B cell (primary cell): ENCODE data around the gene EGFL8. TPM values are rescaled to one million over a fixed set of nuclear protein-coding genes. Genes with fewer than 3 reads are reported as not detected.

Experiments used
- ATAC-seq: fragments of 200-7000 bp; cut with Tn5 transposase; one replicate; pipeline ENCODE4 v1.10.0; 2021; ENCODE audit warnings: low read depth, mild to moderate bottlenecking, moderate number of reproducible peaks, moderate library complexity
- CTCF ChIA-PET: fragments of 350-600 bp; sonication (Branson Sonifier 250); formaldehyde crosslinking; loops from one replicate; lab custom pipeline; 2021; ENCODE audit warnings: antibody characterized with exemption, inconsistent platforms; lab: Charles Lee
- POLR2A ChIA-PET: fragments of 350-600 bp; sonication (Branson Sonifier 250); formaldehyde crosslinking; loops from one replicate; lab custom pipeline; 2021; ENCODE audit warnings: antibody characterized with exemption; lab: Charles Lee
- DNase-seq: peaks from one replicate; pipeline ENCODE4 v3.0.0; 2013
- H2AFZ ChIP-seq: 2 replicates; pipeline ENCODE4 v1.6.1; 2012; ENCODE audit warnings: mild to moderate bottlenecking, low read depth, low read length; ENCODE audit not compliant: insufficient read depth, poor library complexity, severe bottlenecking
- H3K27ac ChIP-seq, 2 donors: 1 replicate in 1 of 2; 2 replicates in 1 of 2; pipeline ENCODE4 v1.5.1; 2012 to 2013; ENCODE audit warnings: low read length in 2 of 2, mild to moderate bottlenecking in 2 of 2, moderate library complexity in 1 of 2
- H3K27me3 ChIP-seq, 4 experiments: fragments of 200-600 bp in 1 of 4; sonication (generic) in 1 of 4; replicated peaks in 1 of 4; 1 replicate in 2 of 4; 2 replicates in 2 of 4; pipeline versions ENCODE4 v1.6.1 to v1.7.0; 2013 to 2016; ENCODE audit warnings: low read length in 3 of 4, mild to moderate bottlenecking in 2 of 4, mixed read lengths in 1 of 4, moderate library complexity in 1 of 4; ENCODE audit not compliant: insufficient read depth in 4 of 4, control insufficient read depth in 3 of 4; ENCODE audit errors: control extremely low read depth in 1 of 4
- H3K36me3 ChIP-seq, 2 experiments: replicated peaks in 1 of 2; 1 replicate in 1 of 2; 2 replicates in 1 of 2; pipeline versions ENCODE4 v1.6.1 to v1.7.1; 2013; ENCODE audit warnings: low read length in 1 of 2; ENCODE audit not compliant: insufficient read depth in 2 of 2, control insufficient read depth in 1 of 2; ENCODE audit errors: control extremely low read depth in 1 of 2, extremely low read depth in 1 of 2
- H3K4me1 ChIP-seq, 2 donors: fragments of 200-600 bp in 1 of 2; sonication (generic) in 1 of 2; 1 replicate in 1 of 2; 2 replicates in 1 of 2; pipeline versions ENCODE4 v1.5.1 to v1.6.1; 2013 to 2017; ENCODE audit warnings: low read length in 2 of 2; ENCODE audit not compliant: control insufficient read depth in 2 of 2, insufficient read depth in 2 of 2
- H3K4me2 ChIP-seq: replicated peaks from 2 replicates; pipeline ENCODE3; 2012; ENCODE audit warnings: mild to moderate bottlenecking, low read depth, low read length; ENCODE audit not compliant: poor library complexity, severe bottlenecking
- H3K4me3 ChIP-seq, 5 experiments: fragments of 200-600 bp in 1 of 5; sonication (generic) in 1 of 5; 1 replicate in 3 of 5; 2 replicates in 2 of 5; pipeline versions ENCODE4 v1.5.1 to v1.7.0; 2011 to 2016; ENCODE audit warnings: low read length in 4 of 5, mild to moderate bottlenecking in 4 of 5, low read depth in 2 of 5, control low read depth in 1 of 5, moderate library complexity in 1 of 5; ENCODE audit not compliant: insufficient read depth in 1 of 5; ENCODE audit errors: control extremely low read depth in 1 of 5, extremely low read depth in 1 of 5
- H3K79me2 ChIP-seq: fragments of 200-600 bp; sonication (generic); one replicate; pipeline ENCODE4 v1.6.0; 2016; ENCODE audit warnings: low read length; ENCODE audit not compliant: control insufficient read depth, insufficient read depth
- H3K9ac ChIP-seq: fragments of 200-600 bp; sonication (generic); 2 replicates; pipeline ENCODE4 v1.6.1; 2017; ENCODE audit warnings: mild to moderate bottlenecking, low read length, moderate library complexity
- H3K9me3 ChIP-seq, 3 donors: one replicate each; pipeline versions ENCODE4 v1.6.1 to v1.7.1; 2013; ENCODE audit warnings: low read length in 2 of 3; ENCODE audit not compliant: control insufficient read depth in 2 of 3, insufficient read depth in 1 of 3; ENCODE audit errors: control extremely low read depth in 1 of 3
- H4K20me1 ChIP-seq: 2 replicates; pipeline ENCODE4 v1.6.0; 2012; ENCODE audit warnings: mild to moderate bottlenecking, low read length; ENCODE audit not compliant: insufficient read depth, control insufficient read depth, poor library complexity, severe bottlenecking
- H3K27ac Mint-ChIP-seq: one replicate; pipeline ENCODE4 v1.8.0; 2021; ENCODE audit warnings: mixed read lengths
- H3K27me3 Mint-ChIP-seq: one replicate; pipeline ENCODE4 v1.8.0; 2021; ENCODE audit warnings: mixed read lengths
- H3K4me1 Mint-ChIP-seq: one replicate; pipeline ENCODE4 v1.8.0; 2021; ENCODE audit warnings: mixed read lengths
- H3K4me3 Mint-ChIP-seq: one replicate; pipeline ENCODE4 v1.8.0; 2021; ENCODE audit warnings: mixed read lengths
- H3K9me3 Mint-ChIP-seq: one replicate; pipeline ENCODE4 v1.8.0; 2022; ENCODE audit warnings: mixed read lengths; ENCODE audit not compliant: insufficient read depth
- CTCF ChIP-seq: fragments of 200-600 bp; IDR thresholded peaks from one replicate; pipeline ENCODE4 v1.8.0; 2022; ENCODE audit warnings: antibody characterized with exemption, mild to moderate bottlenecking
- WGBS: methylation state at CpG from one replicate; pipeline ENCODE4 v1.1.5; 2013; ENCODE audit warnings: missing lambda C conversion rate; ENCODE audit not compliant: insufficient coverage; 5-methylcytosine and 5-hydroxymethylcytosine counted together
- intact Hi-C: fragments of 100-400 bp; cut with micrococcal nuclease; formaldehyde crosslinking; loops from one replicate; pipeline ENCODE4 v1.10.0; 2022
- polyA plus RNA-seq: library from polyadenylated mRNA; depleted of rRNA; stranded (reverse); fragments of >200 nt; gene quantifications from 2 replicates; pipeline ENCODE4 v1.2.3, GENCODE V29; 2012
- total RNA-seq, 2 donors: library from RNA; stranded (reverse); fragments of 120-200 nt in 1 of 2; gene quantifications; 1 replicate in 1 of 2; 2 replicates in 1 of 2; pipeline versions ENCODE4 v1.2.3 to v1.2.4, GENCODE V29; 2013 to 2022

The EGFL8 gene
- total and polyA plus RNA-seq, 2 donors (not counting 1 experiment from before 2014, with no cell fraction given) = 0.91 to 3.9 TPM

GRCh38 chr6:32191696-32192607 is 27.6 kb downstream of the EGFL8 start:
- peak overlapping the region; percentile 96 for H3K27ac Mint-ChIP-seq

More at GRCh38 chr6:32191696-32192607, 27.6 kb downstream of the EGFL8 start:
- Histone ChIP-seq H3K79me2 (peaks cover 58% of the 10 kb centered on the region), H3K9ac (peak overlapping the region; percentile 96), H4K20me1 (no peaks in the 10 kb centered on the region), H2AFZ (peak overlapping the region; percentile 63), H3K4me2 (peak overlapping the region; percentile 91), H3K4me3 (peak overlapping the region; percentile 72 to 99 (median 95)), H3K27me3 (no peaks in the 10 kb centered on the region), H3K36me3 (peaks cover 0 to 25% of the 10 kb centered on the region in 2 experiments), H3K9me3 (no peaks in the 10 kb centered on the region), H3K4me1 (peaks cover 59 to 77% of the 10 kb centered on the region in 2 donors), H3K27ac (peak overlapping the region; percentile 93 to 97)
- DNase-seq = peak; percentile 43
- H3K9me3 Mint-ChIP-seq = no peaks in the 10 kb centered on the region
- ChIA-PET CTCF (interaction anchor here (0.6 to 1.6 kb wide), 6 partner anchors 13 to 102 kb away, joined by 3 to 8 read pairs (median 5); partner anchors contain the start of gene ATF6B), POLR2A (interaction anchor here (0.8 to 1.6 kb wide), 4 partner anchors 13 to 64 kb away, joined by 3 to 10 read pairs (median 6); partner anchors contain the start of gene ATF6B)
- intact Hi-C loops = loop anchor here (10.0 kb wide), 2 partner anchors 457 to 697 kb away; partner anchors contain the start of genes CLIC1 and MICB
- no peak for ATAC-seq
- no peak for TF ChIP-seq CTCF
- no peaks in the 10 kb centered on the region for H3K27me3 Mint-ChIP-seq
- H3K4me1 Mint-ChIP-seq = peaks cover 79% of the 10 kb centered on the region
- peak overlapping the region; percentile 91 for H3K4me3 Mint-ChIP-seq
- WGBS = 37% methylated on average over 13 of the region's 15 CpGs
